GM12874 (cell line): ENCODE data around the gene EVA1C.

ENCODE experiments used
- CTCF ChIP-seq: IDR thresholded peaks from 2 replicates; pipeline ENCODE4 v1.5.1; 2011; ENCODE audit warnings: low read depth, mild to moderate bottlenecking, control low read depth, low read length, moderate library complexity; ENCODE audit not compliant: insufficient read depth

Gene EVA1C

GRCh38 chr21:32476661-32477423 is 64.3 kb downstream of the EVA1C start:
- no peak for TF ChIP-seq CTCF

- no peak for TF ChIP-seq CTCF
Measured at GRCh38 chr21:32477424-32477745, 64.9 kb downstream of the EVA1C start.

GRCh38 chr21:32481875-32482408 is 69.4 kb downstream of the EVA1C start:
- no peak for TF ChIP-seq CTCF

- no peak for TF ChIP-seq CTCF
Measured at GRCh38 chr21:32482565-32483292, 70.2 kb downstream of the EVA1C start.

GRCh38 chr21:32483293-32483595 is 70.7 kb downstream of the EVA1C start:
- no peak for TF ChIP-seq CTCF

- TF ChIP-seq CTCF = no peak
Measured at GRCh38 chr21:32484706-32485380, 72.3 kb downstream of the EVA1C start.

GRCh38 chr21:32492376-32492775 is 79.9 kb downstream of the EVA1C start:
- TF ChIP-seq CTCF = no peak
